Smooth muscle cell (in vitro differentiated cells): ENCODE data around the gene PRSS2. TPM values are rescaled to one million over a fixed set of nuclear protein-coding genes. Genes with fewer than 3 reads are reported as not detected.
"Not testable (repeated sequence)": the region's sequence is repeated elsewhere in the genome, so short reads cannot be mapped to it uniquely, and the experiment has no call there.

Experiments
- DNase-seq: peaks from one replicate; lab custom pipeline; 2025; ENCODE audit not compliant: unreplicated experiment; lab: John Stamatoyannopoulos, UW
- H2AFZ ChIP-seq: fragments of 200-600 bp; sonication (generic); 2 replicates; pipeline ENCODE4 v1.6.0; 2016; ENCODE audit warnings: antibody characterized with exemption, low read depth, mild to moderate bottlenecking
- H3F3A ChIP-seq: fragments of 200-600 bp; sonication (generic); 2 replicates; pipeline ENCODE4 v1.6.0; 2017; ENCODE audit warnings: antibody characterized with exemption, low read depth
- H3K27ac ChIP-seq: fragments of 200-600 bp; sonication (generic); 2 replicates; pipeline ENCODE4 v1.5.1; 2016; ENCODE audit warnings: low read depth, mild to moderate bottlenecking
- H3K27me3 ChIP-seq: fragments of 200-600 bp; sonication (generic); 2 replicates; pipeline ENCODE4 v1.6.1; 2016; ENCODE audit warnings: low read depth, mild to moderate bottlenecking
- H3K36me3 ChIP-seq: fragments of 200-600 bp; sonication (generic); 2 replicates; pipeline ENCODE4 v1.5.1; 2016; ENCODE audit warnings: low read depth
- H3K4me1 ChIP-seq: fragments of 200-600 bp; sonication (generic); 2 replicates; pipeline ENCODE4 v1.5.1; 2016; ENCODE audit warnings: low read depth
- H3K4me2 ChIP-seq: fragments of 200-600 bp; sonication (generic); 2 replicates; pipeline ENCODE4 v1.6.0; 2016; ENCODE audit warnings: mild to moderate bottlenecking
- H3K4me3 ChIP-seq: fragments of 200-600 bp; sonication (generic); 2 replicates; pipeline ENCODE4 v1.5.1; 2016; ENCODE audit warnings: mild to moderate bottlenecking
- H3K79me2 ChIP-seq: fragments of 200-600 bp; sonication (generic); 2 replicates; pipeline ENCODE4 v1.6.0; 2016; ENCODE audit warnings: low read depth, mild to moderate bottlenecking
- H3K9ac ChIP-seq: fragments of 200-600 bp; sonication (generic); 2 replicates; pipeline ENCODE4 v1.6.0; 2016; ENCODE audit warnings: low read depth
- H3K9me3 ChIP-seq: fragments of 200-600 bp; sonication (generic); replicated peaks from 2 replicates; pipeline ENCODE4 v1.5.1; 2016; ENCODE audit warnings: low read depth
- H4K20me1 ChIP-seq: fragments of 200-600 bp; sonication (generic); 2 replicates; pipeline ENCODE4 v1.6.0; 2016; ENCODE audit warnings: low read depth
- CTCF ChIP-seq: fragments of 200-600 bp; sonication (generic); IDR thresholded peaks from 2 replicates; pipeline ENCODE4 v1.5.1; 2017; ENCODE audit warnings: borderline replicate concordance, mild to moderate bottlenecking, antibody characterized with exemption; ENCODE audit not compliant: insufficient read depth, poor library complexity, severe bottlenecking
- WGBS: methylation state at CpG from one replicate; pipeline ENCODE4 v1.1.7; 2016; ENCODE audit warnings: low lambda C conversion rate; 5-methylcytosine and 5-hydroxymethylcytosine counted together
- polyA plus RNA-seq: library from polyadenylated mRNA; unstranded; fragments of >200 nt; fragmentation: Nextera tagmentation; extraction: Ambion mirVana; gene quantifications from 2 replicates; pipeline ENCODE4 v1.2.1, GENCODE V29; 2016
- total RNA-seq: library from RNA; depleted of rRNA; stranded (reverse); fragments of >200 nt; gene quantifications from 2 replicates; pipeline ENCODE4 v1.2.3, GENCODE V29; 2014

The PRSS2 gene
- total and polyA plus RNA-seq, 2 experiments from 2014 or later, result not detected

GRCh38 chr7:142754681-142755575 lies 15.8 kb upstream of the PRSS2 start:
- Histone ChIP-seq H3K27ac (no peak overlapping the region), H3K4me3 (no peak overlapping the region), H3K79me2 (no peaks in the 10 kb centered on the region), H2AFZ (no peak overlapping the region), H3F3A (no peaks in the 10 kb centered on the region), H3K4me1 (no peaks in the 10 kb centered on the region), H3K9ac (no peak overlapping the region), H3K4me2 (no peak overlapping the region), H3K36me3 (no peaks in the 10 kb centered on the region), H3K27me3 (no peaks in the 10 kb centered on the region), H3K9me3 (no peaks in the 10 kb centered on the region), H4K20me1 (no peaks in the 10 kb centered on the region)
- TF ChIP-seq CTCF, result no peak
- WGBS, result 77% methylated on average over 10 of the region's 10 CpGs
- no peak for DNase-seq

DNA sequence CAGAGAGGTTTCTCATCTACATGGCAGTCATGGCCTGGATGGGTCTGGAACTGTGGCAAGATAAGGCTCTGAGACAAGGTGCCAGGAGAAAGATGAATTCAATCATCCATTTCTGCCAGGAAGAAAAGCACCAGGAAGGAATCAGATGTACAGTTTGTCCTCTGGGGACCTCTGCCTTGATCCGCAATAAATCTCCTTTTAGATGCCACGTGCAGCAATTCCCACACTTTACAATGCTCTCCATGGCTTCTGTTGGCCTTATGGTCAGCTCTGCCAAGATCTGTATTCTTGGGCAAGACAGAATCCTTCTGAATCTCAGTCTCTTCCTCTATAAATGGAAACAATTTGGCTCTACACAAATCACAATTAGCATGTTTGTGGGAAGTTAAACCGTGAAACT lies 12.5 kb upstream of the PRSS2 start:
- WGBS, result 84% methylated on average over 2 of the region's 3 CpGs
- H3K9me3 ChIP-seq, result not testable (repeated sequence)

GRCh38 chr7:142759433-142759832 lies 11.3 kb upstream of the PRSS2 start:
- Histone ChIP-seq H3K4me2 (no peak overlapping the region), H3K9ac (no peak overlapping the region), H3K36me3 (no peaks in the 10 kb centered on the region), H3K27me3 (no peaks in the 10 kb centered on the region), H3K9me3 (no peaks in the 10 kb centered on the region), H3K4me1 (no peaks in the 10 kb centered on the region), H3K4me3 (no peak overlapping the region), H3K79me2 (no peaks in the 10 kb centered on the region), H4K20me1 (no peaks in the 10 kb centered on the region), H2AFZ (no peak overlapping the region), H3K27ac (no peak overlapping the region), H3F3A (no peaks in the 10 kb centered on the region)
- TF ChIP-seq CTCF, result no peak
- 91% methylated on average over 1 of the region's 1 CpG for WGBS
- DNase-seq, result no peak

More for the DNA sequence above, 12.5 kb upstream of the PRSS2 start:
- DNase-seq, H3K27ac ChIP-seq, H2AFZ ChIP-seq, H3K36me3 ChIP-seq, H3K9ac ChIP-seq, H3K4me2 ChIP-seq, H3F3A ChIP-seq, H3K27me3 ChIP-seq, H4K20me1 ChIP-seq, H3K79me2 ChIP-seq, H3K4me3 ChIP-seq, H3K4me1 ChIP-seq: not testable (repeated sequence)

- DNase-seq, result no peak
- H3K79me2 ChIP-seq, result no peaks in the 10 kb centered on the region
- H3K36me3 ChIP-seq, result no peaks in the 10 kb centered on the region
- no peaks in the 10 kb centered on the region for H4K20me1 ChIP-seq
- no peaks in the 10 kb centered on the region for H3K27me3 ChIP-seq
- no peaks in the 10 kb centered on the region for H3F3A ChIP-seq
- 62% methylated on average over 5 of the region's 5 CpGs for WGBS
- no peak for TF ChIP-seq CTCF
- no peak overlapping the region for H3K4me2 ChIP-seq
- H3K27ac ChIP-seq, result no peak overlapping the region
- no peaks in the 10 kb centered on the region for H3K9me3 ChIP-seq
- no peak overlapping the region for H3K4me3 ChIP-seq
- no peak overlapping the region for H3K9ac ChIP-seq
- H3K4me1 ChIP-seq, result no peaks in the 10 kb centered on the region
- no peak overlapping the region for H2AFZ ChIP-seq
Observed at GRCh38 chr7:142760071-142760642, 10.6 kb upstream of the PRSS2 start.

DNA sequence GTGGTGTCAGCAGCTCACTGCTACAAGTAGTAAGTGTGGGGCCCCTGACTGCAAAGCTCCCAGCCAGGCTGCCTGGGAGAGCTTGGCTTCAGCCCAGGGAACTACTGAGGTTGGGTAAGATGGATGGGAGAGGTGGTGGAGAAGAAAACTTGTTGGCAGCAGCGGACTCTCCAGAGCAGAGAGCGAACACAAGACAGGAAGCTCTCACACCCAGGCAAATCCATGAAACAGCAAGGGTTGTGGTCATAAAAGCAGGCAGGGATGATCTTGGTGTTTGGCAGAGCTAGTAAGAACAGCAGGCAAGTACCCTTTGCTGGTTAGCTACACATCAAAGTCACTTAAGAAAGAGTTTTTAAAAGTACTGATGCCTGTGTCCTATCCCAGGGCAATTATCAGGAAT lies 9.2 kb upstream of the PRSS2 start:
- DNase-seq, result not testable (repeated sequence)

More for the DNA sequence above, 9.2 kb upstream of the PRSS2 start:
- not testable (repeated sequence) for H3F3A ChIP-seq, H3K9me3 ChIP-seq, H3K9ac ChIP-seq, H3K4me1 ChIP-seq, H4K20me1 ChIP-seq, H3K4me2 ChIP-seq, H3K27ac ChIP-seq, H2AFZ ChIP-seq, H3K4me3 ChIP-seq, H3K27me3 ChIP-seq, H3K36me3 ChIP-seq, H3K79me2 ChIP-seq
- WGBS, result 60% methylated on average over 2 of the region's 2 CpGs
